Measurements from ENCODE around the gene GBP5.
"Not testable (repeated sequence)": the region's sequence is repeated elsewhere in the genome, so short reads cannot be mapped to it uniquely, and the experiment has no call there.

The GBP5 gene

DNA sequence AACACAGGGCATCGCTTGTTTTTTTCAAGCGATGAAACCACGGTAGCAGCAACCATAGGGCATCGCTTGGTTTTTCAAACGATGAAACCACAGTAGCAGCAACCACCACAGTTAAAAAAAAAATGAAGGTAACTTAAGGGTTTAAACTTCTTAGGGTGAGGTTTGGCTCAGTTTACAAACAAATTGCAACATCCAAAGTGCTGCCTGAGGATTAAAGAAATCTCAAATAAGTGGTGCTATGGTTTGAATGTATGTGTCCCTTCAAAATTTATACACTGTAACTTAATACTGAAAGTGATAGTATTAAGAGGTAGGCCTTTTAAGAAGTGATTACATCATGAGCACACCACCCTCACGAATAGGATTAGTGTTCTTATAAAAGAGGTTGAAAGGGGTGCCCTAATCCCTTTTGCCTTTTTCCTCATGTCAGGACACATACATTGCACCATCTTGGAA lies 6.4 kb upstream of the GBP5 start:
- DNase-seq: no peak

DNA sequence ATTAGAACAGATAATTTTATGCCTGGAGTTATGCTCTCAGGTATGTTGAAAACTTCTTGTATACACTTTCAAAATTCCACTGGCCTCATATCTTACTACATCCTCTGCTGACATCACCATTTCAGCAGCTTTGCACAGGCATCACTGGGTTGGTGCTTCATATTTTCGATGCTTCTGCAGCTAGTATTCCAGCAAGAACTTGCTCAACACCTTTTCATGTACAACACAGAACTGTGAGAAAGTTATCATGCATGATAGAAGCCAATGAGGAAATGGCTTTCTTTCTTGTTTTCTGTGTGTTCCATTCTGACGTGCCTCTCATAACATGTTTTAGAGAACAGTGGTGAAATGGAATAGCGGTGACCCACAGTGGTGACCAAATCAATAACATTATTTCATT lies 5.1 kb upstream of the GBP5 start:
- no peak for DNase-seq

DNA sequence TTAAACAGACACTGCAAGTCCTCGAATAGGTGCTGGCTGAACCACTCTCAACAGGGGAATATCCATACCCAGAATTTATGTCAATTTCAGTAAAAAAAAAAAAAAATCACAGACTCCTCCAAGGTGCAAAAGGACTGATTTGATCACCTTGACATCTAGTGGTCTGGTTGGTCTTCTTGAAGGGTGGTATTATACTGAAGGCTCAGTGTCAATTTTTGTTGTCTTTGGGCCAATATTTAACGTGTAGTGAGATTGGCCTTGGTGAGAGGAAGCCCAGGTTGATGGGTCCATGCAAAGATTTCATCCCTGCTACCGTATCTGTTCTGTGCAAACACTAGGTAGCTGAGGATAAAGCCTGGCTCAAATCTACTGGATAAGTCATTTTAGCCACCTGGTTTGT lies 4.0 kb upstream of the GBP5 start:
- no peak for DNase-seq

DNA sequence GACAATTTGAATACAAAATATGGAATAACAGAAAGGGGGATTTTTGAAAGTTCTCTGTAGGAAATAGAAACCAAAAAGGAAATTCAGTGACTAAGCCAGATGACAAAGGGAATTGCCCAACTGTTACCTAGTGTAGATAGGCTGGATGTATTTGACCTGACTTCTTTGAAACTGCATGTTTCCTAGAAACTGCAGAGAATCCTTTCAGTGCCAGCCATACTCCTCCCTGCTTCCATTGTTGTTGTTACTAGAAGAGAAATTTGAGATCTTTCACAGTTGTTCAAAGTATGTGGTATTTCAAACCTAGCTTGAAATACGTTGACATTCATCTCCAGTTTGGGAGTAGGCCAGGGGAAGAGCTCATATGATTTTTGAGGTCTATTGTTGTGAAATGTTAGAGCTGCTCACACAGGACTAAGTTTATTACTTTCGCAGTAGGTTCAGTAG lies 1.8 kb upstream of the GBP5 start:
- DNase-seq: no peak

DNA sequence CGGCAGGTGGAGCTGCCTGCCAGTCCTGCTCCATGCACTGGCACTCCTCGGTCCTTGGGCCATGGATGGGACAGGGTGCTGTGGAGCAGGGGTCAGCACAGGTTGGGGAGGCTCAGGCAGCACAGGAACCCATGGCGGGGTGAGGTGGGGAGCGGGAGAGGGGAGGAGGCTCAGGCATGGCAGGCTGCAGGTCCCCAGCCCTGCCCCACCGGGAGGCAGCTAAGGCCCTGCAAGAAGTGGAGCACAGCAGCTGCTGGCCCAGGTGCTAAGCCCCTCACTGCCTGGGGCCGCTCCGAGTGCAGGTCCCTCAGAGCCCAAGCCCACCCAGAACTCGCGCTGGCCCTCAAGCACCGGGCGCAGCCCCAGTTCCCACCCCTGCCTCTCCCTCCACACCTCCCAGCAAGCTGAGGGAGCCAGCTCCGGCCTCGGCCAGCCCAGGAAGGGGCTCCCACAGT lies 691 bp upstream of the GBP5 start:
- DNase-seq: no peak

DNA sequence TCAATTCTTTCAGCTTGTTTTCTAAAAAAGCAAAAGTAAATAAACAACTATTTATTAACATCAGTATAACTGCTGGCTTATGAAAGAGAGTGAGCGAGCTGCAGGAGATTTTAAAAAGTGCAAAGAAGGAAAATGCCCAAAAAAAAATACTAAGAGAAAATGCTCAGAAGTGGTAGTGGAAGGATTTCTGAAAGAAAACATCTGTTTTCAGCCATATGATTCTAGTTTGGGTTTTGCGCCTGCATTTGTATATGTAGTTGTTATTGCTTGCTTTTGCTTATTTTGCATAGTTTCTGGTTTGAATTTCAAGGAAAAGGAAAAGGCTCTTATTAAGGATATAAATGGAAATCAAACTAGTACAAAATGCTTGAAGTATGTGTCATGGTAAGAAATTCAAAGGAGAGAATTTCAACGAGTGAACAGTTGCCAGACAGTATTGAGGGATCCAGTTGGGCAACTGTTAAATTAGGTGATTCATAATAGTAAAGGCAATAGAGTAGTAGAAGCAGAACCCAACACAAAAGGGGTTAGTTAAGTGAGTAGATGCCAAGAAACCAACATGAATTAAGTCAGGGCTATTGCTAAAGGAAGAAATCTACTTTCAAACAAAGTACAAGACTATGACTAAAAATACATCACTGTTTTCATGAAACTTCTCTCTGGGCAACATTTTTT lies 1.2 kb downstream of the GBP5 start:
- DNase-seq: no peak

DNA sequence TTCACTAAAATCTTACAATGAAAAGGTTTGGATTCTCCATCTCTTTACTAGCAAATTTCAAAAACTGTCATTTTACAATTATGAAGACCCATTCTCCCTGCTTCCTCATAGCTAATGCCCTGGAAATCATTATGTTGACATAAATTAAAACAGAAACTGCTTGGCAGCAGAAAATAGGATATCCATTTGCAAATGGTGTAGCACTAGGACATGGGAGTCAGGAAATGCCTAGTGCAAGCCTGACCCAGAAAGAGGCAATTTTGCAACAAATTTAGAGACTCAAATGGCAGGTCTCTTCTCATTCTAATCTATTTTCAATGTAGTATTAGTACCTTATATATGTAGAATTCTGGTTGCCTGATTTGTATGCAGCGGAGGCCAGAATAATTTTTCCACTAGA lies 2.2 kb downstream of the GBP5 start:
- DNase-seq: no peak

DNA sequence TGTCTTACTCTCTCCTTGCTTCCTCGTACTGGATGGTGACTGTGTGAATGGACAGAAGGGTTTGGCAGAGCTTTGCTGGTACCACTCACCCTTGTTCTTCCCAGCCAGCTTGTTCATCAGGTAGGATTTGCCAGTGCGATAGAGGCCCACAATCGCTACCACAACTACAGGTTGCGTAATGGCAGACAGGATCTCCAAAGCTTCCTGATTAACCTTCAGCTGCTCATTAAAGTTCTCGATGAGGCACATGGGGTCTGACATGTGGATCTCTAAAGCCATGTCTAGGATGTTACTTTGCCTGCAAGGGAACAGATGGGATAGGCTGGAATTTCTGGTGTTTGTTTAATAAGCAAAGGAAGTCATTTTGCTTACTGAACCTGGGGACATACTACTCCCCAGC lies 3.4 kb downstream of the GBP5 start:
- DNase-seq: no peak

DNA sequence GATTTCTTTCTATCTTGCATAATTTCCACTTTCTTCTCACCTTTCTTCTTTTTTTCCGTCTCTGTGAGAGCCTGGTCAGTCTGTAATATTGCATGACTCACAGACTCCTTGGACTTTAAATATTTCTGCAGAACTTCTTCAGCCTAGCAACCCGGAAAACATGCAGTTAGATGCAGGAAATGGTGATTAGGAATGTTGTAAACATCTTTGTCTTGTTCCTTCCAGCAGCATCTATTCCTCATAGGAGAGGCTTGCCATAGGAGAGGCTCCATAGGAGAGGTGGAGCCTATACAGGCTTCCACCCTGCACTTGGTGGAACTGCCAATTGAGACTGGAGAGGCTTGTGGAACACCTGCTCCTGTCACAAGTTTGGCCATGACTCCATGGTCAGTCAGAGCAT lies 10.0 kb downstream of the GBP5 start:
- no peak for DNase-seq

DNA sequence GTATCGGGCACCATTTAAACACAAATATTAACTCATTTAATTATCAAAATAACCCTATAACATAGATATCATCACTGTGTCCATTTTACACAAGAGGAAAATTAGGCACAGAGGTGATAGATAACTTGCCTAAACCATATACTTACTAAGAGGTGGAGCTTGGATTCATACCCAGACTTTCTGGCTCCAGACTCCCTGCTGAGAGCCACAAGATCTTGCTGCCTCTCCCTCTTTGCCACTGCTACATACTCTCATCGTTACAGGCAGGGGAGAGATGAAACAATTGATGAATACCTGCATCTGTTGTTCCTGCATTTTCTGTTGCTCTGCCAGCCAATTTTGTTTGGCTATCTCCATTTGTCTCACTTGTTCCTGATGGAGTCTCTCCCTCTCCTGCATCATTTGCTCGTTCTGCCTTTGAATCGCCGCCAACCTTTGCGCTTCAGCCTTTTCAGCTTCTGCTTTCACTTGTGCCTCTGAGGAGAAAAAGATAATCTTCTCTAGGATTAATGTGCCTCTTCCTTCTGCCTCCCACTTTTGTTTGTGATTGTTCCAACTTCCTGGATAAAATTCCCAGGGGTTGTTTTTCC lies 10.6 kb downstream of the GBP5 start:
- DNase-seq: no peak

DNA sequence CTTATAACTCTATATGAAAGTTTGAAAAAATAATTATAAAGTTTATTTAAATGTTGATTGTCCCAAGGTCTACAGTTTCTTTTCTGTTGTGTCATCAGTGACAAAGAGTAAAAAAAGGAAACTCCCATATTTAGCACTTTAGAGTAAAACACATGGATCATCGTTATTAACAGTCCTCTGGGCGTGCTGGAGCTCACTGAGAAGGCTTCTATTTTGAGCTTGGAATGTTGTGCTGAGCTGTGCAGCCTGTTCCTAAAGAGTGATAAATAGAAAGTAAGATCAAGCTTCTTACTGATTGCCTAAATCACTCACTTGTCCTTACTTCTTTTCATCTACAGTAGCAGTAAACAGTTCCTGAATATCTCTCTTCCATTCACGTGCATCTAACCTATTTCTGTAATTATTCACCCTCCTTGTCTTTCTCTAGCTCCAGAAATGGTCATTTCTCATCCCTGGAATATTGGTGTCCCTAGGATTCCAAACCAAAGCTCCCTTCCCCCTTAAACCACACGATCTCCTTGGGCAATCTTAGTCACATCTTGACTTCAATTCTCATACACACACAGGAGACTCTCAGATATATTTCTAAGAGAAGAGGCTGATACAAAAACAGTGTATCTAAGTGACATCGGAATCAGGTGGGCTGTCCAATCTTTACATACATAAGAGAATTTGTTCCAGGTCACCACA lies 11.9 kb downstream of the GBP5 start:
- DNase-seq: no peak

DNA sequence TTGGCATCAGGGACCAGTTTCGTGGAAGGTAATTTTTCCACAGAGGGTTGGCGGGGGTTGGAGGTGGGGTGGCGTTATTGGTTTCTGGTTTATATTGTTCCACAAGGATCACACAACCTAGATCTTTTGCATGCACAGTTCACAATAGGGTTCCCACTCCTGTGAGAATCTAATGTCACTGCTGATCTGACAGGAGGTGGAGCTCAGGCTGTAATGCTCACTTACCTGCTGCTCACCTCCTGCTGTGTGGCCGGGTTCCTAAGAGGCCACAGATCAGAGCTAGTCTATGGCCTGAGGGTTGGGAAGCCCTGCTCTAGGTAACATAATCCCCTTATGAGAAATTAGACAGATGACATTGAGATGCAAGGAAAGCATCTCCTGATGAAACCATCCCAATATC lies 12.6 kb downstream of the GBP5 start:
- DNase-seq: no peak

DNA sequence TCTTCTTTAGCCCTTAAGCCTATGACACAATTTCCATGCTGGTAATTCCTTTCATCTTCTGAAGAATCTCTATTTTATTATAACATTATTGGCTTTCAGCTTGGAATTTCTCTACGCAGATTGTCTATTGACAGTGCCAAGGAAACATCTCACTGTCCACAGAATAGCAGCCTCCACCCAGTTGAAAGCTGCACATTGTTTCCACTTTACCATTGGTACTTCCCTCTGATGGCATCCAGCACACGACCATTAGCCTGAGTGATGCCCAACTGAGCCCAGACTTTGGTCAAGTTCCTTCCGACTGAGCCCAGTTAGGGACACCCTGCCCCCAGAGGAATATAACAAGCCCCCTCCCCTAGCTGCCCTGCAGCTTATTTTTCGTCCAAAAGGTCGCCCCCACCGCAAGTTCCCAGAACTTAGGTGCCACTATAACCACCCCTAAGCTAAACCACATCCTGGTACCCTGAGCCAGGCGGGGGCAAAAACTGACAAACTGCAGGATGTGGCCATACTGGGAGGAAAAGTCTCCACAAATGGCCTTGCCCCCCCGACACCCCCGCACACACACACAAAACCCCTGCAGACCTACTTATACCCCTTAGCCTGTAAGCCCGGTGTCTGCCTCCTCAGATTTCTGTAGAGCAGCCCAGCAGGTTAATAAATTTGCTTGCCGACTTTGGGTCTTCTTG lies 13.2 kb downstream of the GBP5 start:
- no peak for DNase-seq

DNA sequence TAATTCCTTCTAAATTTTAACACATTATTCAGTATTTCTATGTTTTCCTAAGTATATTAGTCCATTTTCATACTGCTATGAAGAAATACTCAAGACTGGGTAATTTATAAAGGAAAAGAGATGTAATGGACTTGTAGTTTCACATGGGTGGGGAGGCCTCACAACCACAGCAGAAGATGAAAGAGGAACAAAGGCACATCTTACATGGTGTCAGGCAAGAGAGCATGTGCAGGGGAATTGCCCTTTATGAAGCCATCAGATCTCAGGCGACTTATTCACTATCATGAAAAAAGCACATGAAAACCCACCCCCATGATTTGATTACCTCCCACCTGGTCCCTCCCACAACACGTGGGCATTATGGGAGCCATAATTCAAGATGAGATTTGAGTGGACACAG lies 15.6 kb downstream of the GBP5 start:
- DNase-seq: no peak

DNA sequence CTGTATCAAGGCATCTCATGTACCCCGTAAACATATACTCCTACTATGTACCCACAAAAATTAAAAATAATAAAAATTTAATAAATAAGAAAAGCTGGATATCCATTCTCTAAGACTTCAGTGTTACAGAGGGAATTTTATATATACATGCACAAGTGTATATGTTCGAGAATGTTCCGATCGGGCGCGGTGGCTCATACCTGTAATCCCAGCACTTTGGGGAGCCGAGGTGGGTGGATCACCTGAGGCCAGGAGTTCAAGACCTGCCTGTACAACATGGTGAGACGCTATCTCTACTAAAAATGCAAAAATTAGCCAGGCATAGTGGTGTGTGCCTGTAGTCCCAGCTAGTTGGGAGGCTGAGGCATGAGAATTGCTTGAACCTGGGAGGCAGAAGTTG lies 17.1 kb downstream of the GBP5 start:
- not testable (repeated sequence) for DNase-seq

DNA sequence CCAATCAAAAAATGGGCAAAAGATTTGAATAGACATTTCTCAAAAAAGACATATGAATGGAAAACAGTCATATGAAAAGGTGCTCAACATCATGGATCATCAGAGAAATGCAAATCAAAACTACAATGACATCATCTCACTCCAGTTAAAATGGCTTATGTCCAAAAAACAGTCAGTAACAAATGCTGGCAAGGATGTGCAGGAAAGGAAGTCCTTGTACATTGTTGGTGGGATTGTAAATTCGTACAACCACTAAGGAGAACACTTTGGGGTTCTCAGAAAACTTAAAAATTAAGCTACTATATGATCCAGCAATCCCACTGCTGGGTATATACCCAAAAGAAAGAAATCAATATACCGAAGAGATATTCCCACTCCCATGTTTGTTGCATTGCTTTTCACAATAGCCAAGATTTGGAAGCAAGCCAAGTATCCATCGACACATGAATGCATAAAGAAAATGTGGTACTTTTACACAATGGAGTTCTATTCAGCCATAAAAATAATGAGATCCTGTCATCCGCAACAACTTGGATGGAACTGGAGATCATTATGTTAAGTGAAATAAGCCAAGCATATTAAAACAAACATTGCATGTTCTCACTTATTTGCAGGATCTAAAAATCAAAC lies 17.9 kb downstream of the GBP5 start:
- no peak for DNase-seq

DNA sequence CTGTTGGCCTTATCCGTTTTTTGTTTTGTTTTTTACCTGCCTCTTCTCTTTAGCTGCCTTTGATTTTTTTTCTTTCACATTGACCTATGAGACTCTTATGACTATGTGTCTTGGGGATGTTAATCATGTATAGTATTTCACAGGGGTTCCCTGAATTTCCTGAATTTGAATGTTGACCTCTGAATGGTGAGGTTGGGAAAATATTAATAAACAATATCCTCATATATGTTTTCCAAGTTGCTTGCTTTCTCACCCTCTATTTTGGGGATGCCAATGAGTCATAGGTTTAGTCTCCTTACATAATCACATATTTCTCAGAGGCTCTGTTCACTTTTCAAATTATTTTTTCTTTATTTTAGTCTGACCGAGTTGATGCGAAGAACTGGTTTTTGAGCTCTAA lies 29.6 kb downstream of the GBP5 start:
- no peak for DNase-seq
